ENCODE data around the gene OTOS.

GRCh38 chr2:240169486-240170353 lies 29.3 kb upstream of the OTOS start:
- TF ChIP-seq CTCF (IDR thresholded peaks at IDR 0.05 in 4 of 5, conservative IDR thresholded peaks at IDR 0.05 in 1 of 5), result no peak
- no peak for TF ChIP-seq POLR2A (IDR thresholded peaks at IDR 0.05)

Measured in gastrocnemius medialis (tissue), 4 donors.